HEK293 (cell line): Measurements from ENCODE around the gene DPEP3.
"Not testable (repeated sequence)": the region's sequence is repeated elsewhere in the genome, so short reads cannot be mapped to it uniquely, and the experiment has no call there.

Source experiments
- CTCF ChIA-PET: fragments of 350-600 bp; formaldehyde crosslinking; extraction: SDS; loops from one replicate; lab custom pipeline; 2021; ENCODE audit warnings: antibody characterized with exemption; lab: Yijun Ruan, JAX
- POLR2A ChIA-PET: fragments of 300-600 bp; formaldehyde crosslinking; extraction: SDS; loops from one replicate; lab custom pipeline; 2020; ENCODE audit warnings: antibody characterized with exemption, inconsistent platforms; lab: Yijun Ruan, JAX
- H3K27ac ChIP-seq: fragments of 200-500 bp; sonication (Bioruptor generic); 2 replicates; pipeline ENCODE4 v1.5.1; 2014; ENCODE audit warnings: low read depth, low read length, control low read depth, inconsistent platforms; ENCODE audit errors: extremely low read depth
- H3K36me3 ChIP-seq, 2 experiments: fragments of 200-500 bp in 1 of 2; sonication (Bioruptor generic) in 1 of 2; 1 replicate in 1 of 2; 2 replicates in 1 of 2; pipeline ENCODE4 v1.5.1; 2014 to 2017; ENCODE audit warnings: inconsistent platforms in 2 of 2, low read length in 2 of 2; ENCODE audit not compliant: control insufficient read depth in 2 of 2, insufficient read depth in 1 of 2
- H3K4me1 ChIP-seq: fragments of 200-500 bp; sonication (Bioruptor generic); 2 replicates; pipeline ENCODE4 v1.5.1; 2014; ENCODE audit warnings: mild to moderate bottlenecking, low read length, inconsistent platforms; ENCODE audit not compliant: control insufficient read depth, insufficient read depth
- H3K4me3 ChIP-seq: 2 replicates; pipeline ENCODE4 v1.5.1; 2011; ENCODE audit warnings: low read depth, mild to moderate bottlenecking, control low read depth, low read length, moderate library complexity
- H3K9me3 ChIP-seq: fragments of 200-500 bp; sonication (Bioruptor generic); 2 replicates; pipeline ENCODE4 v1.5.1; 2014; ENCODE audit warnings: low read depth, low read length, inconsistent platforms; ENCODE audit not compliant: control insufficient read depth, insufficient read depth
- HOXD13 ChIP-seq: sonication (generic); formaldehyde crosslinking; IDR thresholded peaks from 2 replicates; pipeline ENCODE4 v1.8.0; 2022; ENCODE audit warnings: missing genetic modification reagents, borderline replicate concordance
- KLF10 ChIP-seq: fragments of 450-650 bp; IDR thresholded peaks from 2 replicates; pipeline ENCODE4 v1.5.1; 2018; ENCODE audit warnings: missing biosample characterization, mild to moderate bottlenecking, missing genetic modification characterization
- SALL2 ChIP-seq: fragments of 450-650 bp; formaldehyde crosslinking; IDR thresholded peaks from 2 replicates; pipeline ENCODE4 v1.5.0; 2017; ENCODE audit warnings: missing biosample characterization, mild to moderate bottlenecking, missing genetic modification characterization, borderline replicate concordance
- ZBTB17 ChIP-seq: fragments of 450-650 bp; formaldehyde crosslinking; IDR thresholded peaks from 2 replicates; pipeline ENCODE4 v1.5.1; 2016; ENCODE audit warnings: missing biosample characterization, missing genetic modification characterization
- ZBTB20 ChIP-seq: fragments of 450-650 bp; formaldehyde crosslinking; IDR thresholded peaks from 2 replicates; pipeline ENCODE4 v1.5.1; 2016; ENCODE audit warnings: missing biosample characterization, missing genetic modification characterization
- ZFP3 ChIP-seq: fragments of 450-650 bp; formaldehyde crosslinking; IDR thresholded peaks from 2 replicates; pipeline ENCODE4 v1.5.1; 2016; ENCODE audit warnings: low read depth, missing biosample characterization, missing genetic modification characterization
- ZFP37 ChIP-seq: fragments of 450-650 bp; formaldehyde crosslinking; IDR thresholded peaks from 2 replicates; pipeline ENCODE4 v1.5.1; 2016; ENCODE audit warnings: missing biosample characterization, missing genetic modification characterization
- ZNF133 ChIP-seq: fragments of 450-650 bp; formaldehyde crosslinking; IDR thresholded peaks from 2 replicates; pipeline ENCODE4 v1.5.1; 2016; ENCODE audit warnings: missing biosample characterization, missing genetic modification characterization
- ZNF16 ChIP-seq: fragments of 450-650 bp; formaldehyde crosslinking; IDR thresholded peaks from 2 replicates; pipeline ENCODE4 v1.5.1; 2016; ENCODE audit warnings: low read depth, missing biosample characterization, missing genetic modification characterization
- ZNF2 ChIP-seq: fragments of 450-650 bp; formaldehyde crosslinking; IDR thresholded peaks from 2 replicates; pipeline ENCODE4 v1.5.1; 2016; ENCODE audit warnings: missing biosample characterization, missing genetic modification characterization
- ZNF211 ChIP-seq: fragments of 450-650 bp; formaldehyde crosslinking; IDR thresholded peaks from 2 replicates; pipeline ENCODE4 v1.5.1; 2016; ENCODE audit warnings: low read depth, missing biosample characterization, missing genetic modification characterization
- ZNF214 ChIP-seq: fragments of 450-650 bp; formaldehyde crosslinking; IDR thresholded peaks from 2 replicates; pipeline ENCODE4 v1.5.1; 2017; ENCODE audit warnings: missing biosample characterization, mild to moderate bottlenecking, missing genetic modification characterization, borderline replicate concordance
- ZNF221 ChIP-seq: fragments of 450-650 bp; formaldehyde crosslinking; IDR thresholded peaks from 2 replicates; pipeline ENCODE4 v1.5.1; 2017; ENCODE audit warnings: missing biosample characterization, missing genetic modification characterization, borderline replicate concordance
- ZNF366 ChIP-seq: fragments of 450-650 bp; formaldehyde crosslinking; conservative IDR thresholded peaks from 2 replicates; pipeline ENCODE4 v1.5.1; 2016; ENCODE audit warnings: missing biosample characterization, missing genetic modification characterization
- ZNF501 ChIP-seq: fragments of 450-650 bp; formaldehyde crosslinking; IDR thresholded peaks from 2 replicates; pipeline ENCODE4 v1.5.1; 2016; ENCODE audit warnings: missing biosample characterization, missing genetic modification characterization
- ZNF623 ChIP-seq: fragments of 450-650 bp; formaldehyde crosslinking; IDR thresholded peaks from 2 replicates; pipeline ENCODE4 v1.5.1; 2016; ENCODE audit warnings: missing biosample characterization, missing genetic modification characterization
- ZNF654 ChIP-seq: fragments of 450-650 bp; formaldehyde crosslinking; IDR thresholded peaks from 2 replicates; pipeline ENCODE4 v1.5.1; 2016; ENCODE audit warnings: low read depth, missing biosample characterization, missing genetic modification characterization
- ZNF677 ChIP-seq: fragments of 450-650 bp; IDR thresholded peaks from 2 replicates; pipeline ENCODE4 v1.5.0; 2018; ENCODE audit warnings: missing biosample characterization, mild to moderate bottlenecking, missing genetic modification characterization, moderate library complexity
- TF ChIP-seq, protein P1 (sequence below): fragments of 450-650 bp; formaldehyde crosslinking; IDR thresholded peaks from 2 replicates; pipeline ENCODE4 v1.5.1; 2016; ENCODE audit warnings: missing biosample characterization, missing genetic modification characterization
- TF ChIP-seq, protein P2 (sequence below): fragments of 450-650 bp; formaldehyde crosslinking; conservative IDR thresholded peaks from 2 replicates; pipeline ENCODE4 v1.5.1; 2016; ENCODE audit warnings: low read depth, missing biosample characterization, missing genetic modification characterization

The DPEP3 gene

DNA sequence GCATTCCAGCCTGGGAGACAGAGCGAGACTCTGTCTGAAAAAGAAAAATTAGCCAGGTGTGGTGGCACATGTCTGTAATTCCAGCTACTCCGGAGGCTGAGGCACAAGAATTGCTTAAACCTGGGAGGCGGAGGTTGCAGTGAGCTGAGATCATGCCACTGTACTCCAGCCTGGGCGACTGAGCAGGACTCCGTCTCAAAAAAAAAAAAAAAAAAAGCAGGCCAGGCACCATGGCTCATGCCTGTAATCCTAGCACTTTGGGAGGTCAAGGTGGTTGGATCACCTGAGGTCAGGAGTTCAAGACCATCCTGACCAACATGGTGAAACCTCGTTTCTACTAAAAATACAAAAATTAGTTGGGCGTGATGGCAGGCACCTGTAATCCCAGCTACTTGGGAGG is 8.0 kb downstream of the DPEP3 start:
- H3K4me3 ChIP-seq, H3K27ac ChIP-seq, H3K36me3 ChIP-seq, POLR2A ChIA-PET, H3K9me3 ChIP-seq, H3K4me1 ChIP-seq: not testable (repeated sequence)
- CTCF ChIA-PET = interaction anchor here (0.6 to 0.7 kb wide), 2 partner anchors 22 to 63 kb away, joined by 3 to 5 read pairs; no protein-coding TSS in a partner anchor

DNA sequence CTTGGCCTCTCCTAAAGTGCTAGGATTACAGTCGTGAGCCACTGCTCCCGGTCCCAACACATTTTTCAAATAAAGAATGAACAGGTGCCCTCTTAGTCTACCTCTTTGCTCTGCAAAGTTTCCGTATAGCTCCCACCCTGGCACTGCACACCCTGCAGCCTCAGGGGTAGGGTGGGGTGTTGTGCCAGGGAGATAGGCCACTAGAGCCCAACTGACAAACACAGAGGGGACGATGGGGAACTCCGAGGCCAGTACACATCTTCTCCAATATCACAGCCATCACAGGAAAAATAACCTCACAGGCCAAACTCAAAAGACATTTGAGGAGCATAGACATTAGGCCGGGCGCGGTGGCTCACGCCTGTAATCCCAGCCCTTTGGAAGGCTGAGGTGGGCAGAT is 9.2 kb downstream of the DPEP3 start:
- ChIA-PET POLR2A (no interaction called here), CTCF (interaction anchor here (0.6 to 1.0 kb wide), 2 partner anchors 70 to 1010 kb away, joined by 3 read pairs; partner anchors contain the start of gene CES3)
- no peaks in the 10 kb centered on the region; the same call in none of the 2 replicates for H3K4me1 ChIP-seq
- H3K27ac ChIP-seq = no peak overlapping the region
- H3K9me3 ChIP-seq = no peaks in the 10 kb centered on the region
- H3K4me3 ChIP-seq = no peak overlapping the region
- TF ChIP-seq ZNF501 (tag by site-specific recombination) = no peak
- TF ChIP-seq, protein P1, sequence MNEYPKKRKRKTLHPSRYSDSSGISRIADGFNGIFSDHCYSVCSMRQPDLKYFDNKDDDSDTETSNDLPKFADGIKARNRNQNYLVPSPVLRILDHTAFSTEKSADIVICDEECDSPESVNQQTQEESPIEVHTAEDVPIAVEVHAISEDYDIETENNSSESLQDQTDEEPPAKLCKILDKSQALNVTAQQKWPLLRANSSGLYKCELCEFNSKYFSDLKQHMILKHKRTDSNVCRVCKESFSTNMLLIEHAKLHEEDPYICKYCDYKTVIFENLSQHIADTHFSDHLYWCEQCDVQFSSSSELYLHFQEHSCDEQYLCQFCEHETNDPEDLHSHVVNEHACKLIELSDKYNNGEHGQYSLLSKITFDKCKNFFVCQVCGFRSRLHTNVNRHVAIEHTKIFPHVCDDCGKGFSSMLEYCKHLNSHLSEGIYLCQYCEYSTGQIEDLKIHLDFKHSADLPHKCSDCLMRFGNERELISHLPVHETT (tag by site-specific recombination) = no peak
- no peak for TF ChIP-seq ZNF677 (tag by site-specific recombination)
- no peak for TF ChIP-seq ZBTB17 (tag by site-specific recombination)
- TF ChIP-seq ZFP3 (tag by site-specific recombination) = no peak
- no peak for TF ChIP-seq ZNF654 (tag by site-specific recombination)
- TF ChIP-seq ZFP37 (tag by site-specific recombination) = no peak
- TF ChIP-seq, protein P2, sequence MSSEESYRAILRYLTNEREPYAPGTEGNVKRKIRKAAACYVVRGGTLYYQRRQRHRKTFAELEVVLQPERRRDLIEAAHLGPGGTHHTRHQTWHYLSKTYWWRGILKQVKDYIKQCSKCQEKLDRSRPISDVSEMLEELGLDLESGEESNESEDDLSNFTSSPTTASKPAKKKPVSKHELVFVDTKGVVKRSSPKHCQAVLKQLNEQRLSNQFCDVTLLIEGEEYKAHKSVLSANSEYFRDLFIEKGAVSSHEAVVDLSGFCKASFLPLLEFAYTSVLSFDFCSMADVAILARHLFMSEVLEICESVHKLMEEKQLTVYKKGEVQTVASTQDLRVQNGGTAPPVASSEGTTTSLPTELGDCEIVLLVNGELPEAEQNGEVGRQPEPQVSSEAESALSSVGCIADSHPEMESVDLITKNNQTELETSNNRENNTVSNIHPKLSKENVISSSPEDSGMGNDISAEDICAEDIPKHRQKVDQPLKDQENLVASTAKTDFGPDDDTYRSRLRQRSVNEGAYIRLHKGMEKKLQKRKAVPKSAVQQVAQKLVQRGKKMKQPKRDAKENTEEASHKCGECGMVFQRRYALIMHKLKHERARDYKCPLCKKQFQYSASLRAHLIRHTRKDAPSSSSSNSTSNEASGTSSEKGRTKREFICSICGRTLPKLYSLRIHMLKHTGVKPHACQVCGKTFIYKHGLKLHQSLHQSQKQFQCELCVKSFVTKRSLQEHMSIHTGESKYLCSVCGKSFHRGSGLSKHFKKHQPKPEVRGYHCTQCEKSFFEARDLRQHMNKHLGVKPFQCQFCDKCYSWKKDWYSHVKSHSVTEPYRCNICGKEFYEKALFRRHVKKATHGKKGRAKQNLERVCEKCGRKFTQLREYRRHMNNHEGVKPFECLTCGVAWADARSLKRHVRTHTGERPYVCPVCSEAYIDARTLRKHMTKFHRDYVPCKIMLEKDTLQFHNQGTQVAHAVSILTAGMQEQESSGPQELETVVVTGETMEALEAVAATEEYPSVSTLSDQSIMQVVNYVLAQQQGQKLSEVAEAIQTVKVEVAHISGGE = no peak
- TF ChIP-seq ZNF133 (tag by site-specific recombination) = no peak
- no peak for TF ChIP-seq ZBTB20 (tag by site-specific recombination)
- TF ChIP-seq ZNF221 (tag by site-specific recombination) = no peak
- TF ChIP-seq ZNF623 = no peak
- TF ChIP-seq HOXD13 (CRISPR knock-in tag) = no peak
- no peak for TF ChIP-seq ZNF366
- no peak for TF ChIP-seq ZNF2
- no peak for TF ChIP-seq ZNF16 (tag by site-specific recombination)
- TF ChIP-seq SALL2 (tag by site-specific recombination) = no peak
- TF ChIP-seq ZNF211 (tag by site-specific recombination) = no peak
- no peak for TF ChIP-seq KLF10 (tag by site-specific recombination)
- no peak for TF ChIP-seq ZNF214
- H3K36me3 ChIP-seq = peaks cover 0 to 3% of the 10 kb centered on the region in 2 experiments; a peak in 1 of 3 replicates
